DOHH2 (cell line): ENCODE measurements around the gene TLE3.

ENCODE experiments used
- H3F3A ChIP-seq: fragments of 200-600 bp; sonication (generic), shearing (Covaris generic); 2 replicates; pipeline ENCODE4 v1.6.0; 2016; ENCODE audit warnings: antibody characterized with exemption, mild to moderate bottlenecking; ENCODE audit not compliant: control insufficient read depth, insufficient read depth
- H3K27ac ChIP-seq: fragments of 200-600 bp; sonication (generic); 2 replicates; pipeline ENCODE4 v1.5.1; 2014; ENCODE audit warnings: low read depth, mild to moderate bottlenecking, low read length, moderate library complexity
- H3K27me3 ChIP-seq: fragments of 200-600 bp; sonication (generic); 2 replicates; pipeline ENCODE4 v1.6.1; 2014; ENCODE audit warnings: mild to moderate bottlenecking, low read length, mixed read lengths; ENCODE audit not compliant: control insufficient read depth
- H3K36me3 ChIP-seq: fragments of 200-600 bp; sonication (generic); 2 replicates; pipeline ENCODE4 v1.6.1; 2014; ENCODE audit warnings: mild to moderate bottlenecking, low read length, moderate library complexity, mixed read lengths; ENCODE audit not compliant: control insufficient read depth
- H3K4me1 ChIP-seq: fragments of 200-600 bp; sonication (generic); 2 replicates; pipeline ENCODE4 v1.6.1; 2014; ENCODE audit warnings: mild to moderate bottlenecking, low read length, mixed read lengths; ENCODE audit not compliant: control insufficient read depth
- H3K4me2 ChIP-seq: fragments of 200-600 bp; sonication (generic); 2 replicates; pipeline ENCODE4 v1.6.0; 2014; ENCODE audit warnings: mild to moderate bottlenecking, low read length, moderate library complexity
- H3K4me3 ChIP-seq: fragments of 200-600 bp; sonication (generic); 2 replicates; pipeline ENCODE4 v1.5.1; 2014; ENCODE audit warnings: mild to moderate bottlenecking, low read length, mixed read lengths
- H3K79me2 ChIP-seq: fragments of 200-600 bp; sonication (generic); 2 replicates; pipeline ENCODE4 v1.6.1; 2014; ENCODE audit warnings: mild to moderate bottlenecking, low read length, mixed read lengths; ENCODE audit not compliant: control insufficient read depth
- H3K9me2 ChIP-seq: fragments of 200-600 bp; sonication (generic); replicated peaks from 2 replicates; pipeline ENCODE4 v1.6.1; 2014; ENCODE audit warnings: mild to moderate bottlenecking, low read length, mixed read lengths; ENCODE audit not compliant: control insufficient read depth
- H3K9me3 ChIP-seq: fragments of 200-600 bp; sonication (generic); 2 replicates; pipeline ENCODE4 v1.6.1; 2014; ENCODE audit warnings: antibody characterized with exemption, low read length, mixed read lengths; ENCODE audit not compliant: control insufficient read depth, insufficient read depth
- H4K20me1 ChIP-seq: fragments of 200-600 bp; sonication (generic); 2 replicates; pipeline ENCODE4 v1.6.0; 2014; ENCODE audit warnings: low read depth, mild to moderate bottlenecking, antibody characterized with exemption, low read length, moderate library complexity; ENCODE audit not compliant: control insufficient read depth, insufficient read depth
- EZH2phosphoT487 ChIP-seq: fragments of 200-600 bp; sonication (generic); IDR thresholded peaks from 2 replicates; pipeline ENCODE4 v1.6.1; 2017; ENCODE audit warnings: borderline replicate concordance, mild to moderate bottlenecking, antibody characterized with exemption, low read length, moderate library complexity, mixed read lengths
- TF ChIP-seq, protein P1 (sequence below): fragments of 200-600 bp; sonication (generic); IDR thresholded peaks from one replicate; pipeline ENCODE4 v1.5.1; 2014; ENCODE audit warnings: antibody characterized with exemption, mild to moderate bottlenecking, low read depth, low read length; ENCODE audit not compliant: poor library complexity, severe bottlenecking

Gene TLE3

GRCh38 chr15:70053716-70054229 lies 43.9 kb downstream of the TLE3 start:
- no peaks in the 10 kb centered on the region for H3K27me3 ChIP-seq
- no peaks in the 10 kb centered on the region for H3F3A ChIP-seq
- H3K9me2 ChIP-seq: no peaks in the 10 kb centered on the region
- no peaks in the 10 kb centered on the region for H3K9me3 ChIP-seq
- H3K27ac ChIP-seq: no peak overlapping the region
- H3K4me2 ChIP-seq: no peak overlapping the region
- no peaks in the 10 kb centered on the region for H4K20me1 ChIP-seq
- no peaks in the 10 kb centered on the region for H3K79me2 ChIP-seq
- peaks cover 86% of the 10 kb centered on the region for H3K36me3 ChIP-seq
- H3K4me1 ChIP-seq: no peaks in the 10 kb centered on the region
- no peak for TF ChIP-seq EZH2phosphoT487
- TF ChIP-seq, protein P1, sequence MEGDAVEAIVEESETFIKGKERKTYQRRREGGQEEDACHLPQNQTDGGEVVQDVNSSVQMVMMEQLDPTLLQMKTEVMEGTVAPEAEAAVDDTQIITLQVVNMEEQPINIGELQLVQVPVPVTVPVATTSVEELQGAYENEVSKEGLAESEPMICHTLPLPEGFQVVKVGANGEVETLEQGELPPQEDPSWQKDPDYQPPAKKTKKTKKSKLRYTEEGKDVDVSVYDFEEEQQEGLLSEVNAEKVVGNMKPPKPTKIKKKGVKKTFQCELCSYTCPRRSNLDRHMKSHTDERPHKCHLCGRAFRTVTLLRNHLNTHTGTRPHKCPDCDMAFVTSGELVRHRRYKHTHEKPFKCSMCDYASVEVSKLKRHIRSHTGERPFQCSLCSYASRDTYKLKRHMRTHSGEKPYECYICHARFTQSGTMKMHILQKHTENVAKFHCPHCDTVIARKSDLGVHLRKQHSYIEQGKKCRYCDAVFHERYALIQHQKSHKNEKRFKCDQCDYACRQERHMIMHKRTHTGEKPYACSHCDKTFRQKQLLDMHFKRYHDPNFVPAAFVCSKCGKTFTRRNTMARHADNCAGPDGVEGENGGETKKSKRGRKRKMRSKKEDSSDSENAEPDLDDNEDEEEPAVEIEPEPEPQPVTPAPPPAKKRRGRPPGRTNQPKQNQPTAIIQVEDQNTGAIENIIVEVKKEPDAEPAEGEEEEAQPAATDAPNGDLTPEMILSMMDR: no peak
- H3K4me3 ChIP-seq: no peak overlapping the region

GRCh38 chr15:70053001-70053715 lies 44.6 kb downstream of the TLE3 start:
- no peak overlapping the region for H3K4me2 ChIP-seq
- no peaks in the 10 kb centered on the region for H4K20me1 ChIP-seq
- H3K27me3 ChIP-seq: no peaks in the 10 kb centered on the region
- no peak overlapping the region for H3K4me3 ChIP-seq
- TF ChIP-seq, protein P1: no peak
- TF ChIP-seq EZH2phosphoT487: no peak
- H3K36me3 ChIP-seq: peaks cover 79% of the 10 kb centered on the region
- H3K4me1 ChIP-seq: no peaks in the 10 kb centered on the region
- no peaks in the 10 kb centered on the region for H3F3A ChIP-seq
- no peaks in the 10 kb centered on the region for H3K79me2 ChIP-seq
- H3K27ac ChIP-seq: no peak overlapping the region
- no peaks in the 10 kb centered on the region for H3K9me3 ChIP-seq
- H3K9me2 ChIP-seq: no peaks in the 10 kb centered on the region

GRCh38 chr15:70051948-70052633 lies 45.6 kb downstream of the TLE3 start:
- H3K9me2 ChIP-seq: no peaks in the 10 kb centered on the region
- H3K27me3 ChIP-seq: no peaks in the 10 kb centered on the region
- no peak overlapping the region for H3K4me2 ChIP-seq
- H3K4me3 ChIP-seq: no peak overlapping the region
- TF ChIP-seq, protein P1: no peak
- TF ChIP-seq EZH2phosphoT487: no peak
- H4K20me1 ChIP-seq: no peaks in the 10 kb centered on the region
- H3K9me3 ChIP-seq: no peaks in the 10 kb centered on the region
- H3K27ac ChIP-seq: no peak overlapping the region
- H3K36me3 ChIP-seq: peaks cover 69% of the 10 kb centered on the region
- no peaks in the 10 kb centered on the region for H3F3A ChIP-seq
- no peaks in the 10 kb centered on the region for H3K4me1 ChIP-seq
- no peaks in the 10 kb centered on the region for H3K79me2 ChIP-seq
